ENCODE data around the gene CELSR1.
"Not testable (repeated sequence)": the region's sequence is repeated elsewhere in the genome, so short reads cannot be mapped to it uniquely, and the experiment has no call there.

CELSR1 gene

DNA sequence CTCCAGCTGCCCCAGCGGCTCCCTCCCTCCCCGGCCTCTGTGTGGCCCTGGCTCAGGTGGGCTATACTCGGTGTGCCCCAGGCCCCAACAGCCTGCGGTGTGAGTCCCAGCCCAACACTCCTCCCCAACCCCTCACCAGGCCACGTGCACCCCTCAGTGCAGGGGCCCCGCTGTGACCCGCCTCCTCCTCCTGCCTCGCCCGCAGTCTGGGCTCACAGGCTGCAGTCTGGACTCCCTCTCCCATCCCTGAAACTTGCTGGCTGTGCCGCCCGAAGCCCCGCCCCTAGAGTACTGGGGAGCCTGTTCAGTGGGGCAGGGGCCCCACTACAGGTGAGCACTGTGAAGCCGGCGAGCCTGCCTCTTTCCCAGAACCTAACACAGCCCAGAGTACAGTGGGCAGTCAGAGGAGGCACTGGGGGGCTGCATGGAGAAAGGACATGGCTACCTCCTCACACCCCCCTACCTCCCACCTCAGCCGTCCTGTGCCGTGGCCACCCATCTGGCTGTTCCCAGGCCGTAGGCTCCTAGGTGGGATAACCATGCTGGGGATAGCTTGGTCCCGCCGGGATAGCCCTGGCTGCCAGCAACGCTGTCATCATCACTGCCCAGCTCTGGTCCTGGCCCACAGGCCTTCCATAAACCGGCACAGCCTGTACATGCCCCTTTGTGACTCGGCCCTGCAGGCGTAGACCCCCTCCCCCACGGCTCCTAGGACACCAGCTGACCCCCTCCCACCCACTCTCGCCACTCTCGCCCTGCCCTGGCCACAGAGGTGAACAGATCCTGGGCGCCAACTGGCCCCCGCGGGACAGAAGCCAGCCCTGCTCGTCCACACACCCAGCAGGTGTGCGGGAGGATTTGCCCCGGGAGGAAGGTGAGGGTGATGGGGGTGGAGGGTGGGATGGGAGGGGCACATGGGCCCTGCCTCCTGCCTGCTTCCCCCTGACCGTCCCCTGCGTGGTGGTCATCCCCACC lies 29.7 kb downstream of the CELSR1 start:
- Mint-ChIP-seq H3K36me3 (ENCODE audit: low read depth) (no peaks in the 10 kb centered on the region), H3K4me3 (no peak overlapping the region), H3K27me3 (ENCODE audit: low read depth) (peaks cover 5% of the 10 kb centered on the region), H3K4me1 (ENCODE audit: low read depth) (no peaks in the 10 kb centered on the region), H3K27ac (no peak overlapping the region), H3K9me3 (no peaks in the 10 kb centered on the region)

DNA sequence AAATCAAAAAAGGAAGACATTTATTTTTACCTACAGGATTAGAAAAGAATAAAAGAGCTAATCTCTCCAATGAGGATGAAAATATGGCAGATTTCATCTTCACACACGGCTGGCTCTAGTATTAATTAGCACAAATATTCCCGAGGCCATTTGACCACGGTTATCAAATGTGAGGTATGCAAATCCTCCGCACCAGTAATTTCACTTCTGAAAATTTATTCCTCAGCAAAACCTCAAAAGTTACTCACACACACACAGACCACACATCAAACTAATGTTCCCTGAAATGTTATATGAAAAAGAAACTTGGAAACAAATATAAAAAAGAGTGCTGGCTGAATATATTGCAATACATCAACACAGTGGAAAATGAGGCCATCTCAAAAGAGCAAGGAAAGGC lies 32.8 kb downstream of the CELSR1 start:
- Mint-ChIP-seq H3K27ac (no peak overlapping the region), H3K4me1 (ENCODE audit: low read depth) (no peaks in the 10 kb centered on the region), H3K9me3 (no peaks in the 10 kb centered on the region), H3K36me3 (ENCODE audit: low read depth) (no peaks in the 10 kb centered on the region), H3K4me3 (no peak overlapping the region), H3K27me3 (ENCODE audit: low read depth) (peaks cover 24% of the 10 kb centered on the region)

DNA sequence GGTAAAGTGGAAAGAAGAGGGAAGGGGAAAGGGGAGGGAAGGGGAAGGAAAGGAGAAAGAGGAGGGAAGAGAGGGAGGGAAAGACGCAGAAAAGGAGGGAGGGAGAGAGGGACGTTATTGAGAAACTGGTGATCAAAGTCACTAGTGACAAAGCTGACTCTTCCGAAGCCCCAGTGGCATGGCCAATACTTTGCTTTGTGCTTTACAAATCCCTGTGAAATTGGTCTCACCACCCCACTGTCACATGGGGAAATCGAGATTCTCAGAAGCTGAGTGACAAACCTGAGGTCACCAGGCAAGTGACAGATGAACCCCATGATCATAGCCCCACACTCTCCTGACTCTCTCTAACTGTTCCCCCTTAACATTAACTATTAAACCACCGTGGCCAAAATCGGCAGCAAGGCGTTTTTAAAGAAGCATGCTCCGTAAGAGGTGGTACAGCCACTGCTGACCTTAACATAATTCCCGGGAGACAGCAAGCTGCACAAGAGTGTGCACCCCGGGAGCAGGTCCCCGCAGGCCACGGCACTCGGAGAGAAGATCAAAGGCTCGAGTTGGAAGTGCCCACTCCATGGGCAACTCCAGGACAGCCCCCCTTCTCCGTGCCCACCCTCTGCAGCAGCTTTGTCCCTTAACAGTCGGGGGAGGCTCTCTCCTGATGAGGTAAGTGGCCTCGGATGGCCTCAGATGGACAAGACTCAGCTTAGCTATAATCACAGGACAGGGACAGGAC lies 34.8 kb downstream of the CELSR1 start:
- Mint-ChIP-seq H3K27me3 (ENCODE audit: low read depth) (peaks cover 34% of the 10 kb centered on the region), H3K4me3 (no peak overlapping the region), H3K36me3 (ENCODE audit: low read depth) (no peaks in the 10 kb centered on the region), H3K9me3 (no peaks in the 10 kb centered on the region), H3K27ac (no peak overlapping the region), H3K4me1 (ENCODE audit: low read depth) (peaks cover 3% of the 10 kb centered on the region)

DNA sequence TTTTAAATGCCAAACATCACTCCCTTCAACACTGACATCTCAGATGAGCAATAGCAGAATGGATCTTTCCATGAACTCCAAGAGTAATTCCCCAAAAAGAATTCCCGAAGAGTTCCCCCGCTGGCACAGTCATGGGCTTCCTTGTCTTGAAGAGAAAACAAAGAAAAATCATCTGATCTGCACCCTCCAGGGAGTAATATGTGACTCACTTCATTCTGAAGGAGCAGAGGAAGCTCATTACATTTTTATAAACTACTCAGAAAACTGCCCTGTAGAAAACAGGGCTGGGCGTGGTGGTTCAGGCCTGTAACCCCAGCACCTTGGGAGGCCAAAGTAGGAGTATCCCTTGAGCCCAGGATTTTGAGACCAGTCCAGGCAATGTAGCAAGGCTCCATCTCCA lies 35.7 kb downstream of the CELSR1 start:
- Mint-ChIP-seq H3K4me1 (ENCODE audit: low read depth) (peaks cover 3% of the 10 kb centered on the region), H3K27ac (no peak overlapping the region), H3K36me3 (ENCODE audit: low read depth) (no peaks in the 10 kb centered on the region), H3K9me3 (no peaks in the 10 kb centered on the region), H3K27me3 (ENCODE audit: low read depth) (peaks cover 39% of the 10 kb centered on the region), H3K4me3 (no peak overlapping the region)

DNA sequence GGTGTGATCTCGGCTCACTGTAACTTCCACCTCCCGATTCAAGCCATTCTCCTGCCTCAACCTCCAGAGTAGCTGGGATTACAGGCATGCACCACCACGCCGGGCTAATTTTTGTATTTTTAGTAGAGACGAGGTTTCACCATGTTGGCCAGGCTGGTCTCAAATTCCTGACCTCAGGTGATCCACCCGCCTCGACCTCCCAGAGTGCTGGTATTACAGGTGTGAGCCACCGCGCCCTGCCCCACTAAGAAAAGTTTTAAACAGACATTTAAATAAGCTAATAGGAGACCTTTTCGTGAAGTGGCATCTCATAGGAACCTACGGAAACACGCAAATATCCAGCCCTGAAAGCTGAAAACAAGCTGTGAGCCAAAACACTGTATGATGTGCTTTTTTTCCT lies 36.2 kb downstream of the CELSR1 start:
- H3K9me3 Mint-ChIP-seq; H3K27ac Mint-ChIP-seq; H3K36me3 Mint-ChIP-seq (ENCODE audit: low read depth); H3K4me1 Mint-ChIP-seq (ENCODE audit: low read depth); H3K4me3 Mint-ChIP-seq: not testable (repeated sequence)
- H3K27me3 Mint-ChIP-seq (ENCODE audit: low read depth): peaks cover 39% of the 10 kb centered on the region

DNA sequence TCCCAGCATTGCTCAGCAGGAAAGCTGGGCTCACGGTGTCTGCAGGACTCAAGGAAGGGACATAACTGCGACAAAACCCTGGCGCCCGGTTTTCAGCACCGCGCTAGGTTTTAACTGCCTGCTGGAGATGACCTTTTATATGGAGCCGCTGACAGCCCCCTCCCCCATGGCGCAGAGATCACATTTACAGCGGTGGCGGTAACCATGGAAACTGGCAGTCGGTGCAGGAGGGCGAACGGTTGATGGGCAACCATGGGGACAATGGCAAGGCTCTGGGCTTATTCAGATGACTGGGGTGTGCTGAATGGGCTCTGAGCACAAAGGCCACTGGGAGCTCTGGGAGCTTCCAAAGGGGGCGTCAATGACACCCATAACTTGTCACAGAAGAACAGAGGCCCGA lies 37.2 kb downstream of the CELSR1 start:
- H3K9me3 Mint-ChIP-seq: no peaks in the 10 kb centered on the region
- H3K4me3 Mint-ChIP-seq: no peak overlapping the region
- peaks cover 3% of the 10 kb centered on the region for H3K4me1 Mint-ChIP-seq (ENCODE audit: low read depth)
- no peak overlapping the region for H3K27ac Mint-ChIP-seq
- no peaks in the 10 kb centered on the region for H3K36me3 Mint-ChIP-seq (ENCODE audit: low read depth)
- H3K27me3 Mint-ChIP-seq (ENCODE audit: low read depth): peaks cover 39% of the 10 kb centered on the region

DNA sequence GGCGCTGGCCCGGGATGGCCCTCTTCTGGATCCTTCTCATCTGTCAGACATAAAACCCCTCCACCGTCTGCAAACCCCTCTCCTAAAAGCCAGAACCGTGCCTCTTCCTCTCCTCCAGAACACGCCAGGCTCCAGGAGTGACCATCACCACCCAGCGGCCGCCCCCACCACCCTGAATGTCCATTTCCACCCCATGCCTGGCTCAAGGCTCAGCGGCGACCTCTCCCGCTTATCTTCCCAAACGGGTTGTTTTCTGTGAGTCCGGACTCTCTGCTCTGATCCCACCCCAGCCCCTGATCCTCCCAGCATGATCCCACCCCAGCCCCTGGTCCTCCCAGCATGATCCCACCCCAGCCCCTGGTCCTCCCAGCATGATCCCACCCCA lies 37.6 kb downstream of the CELSR1 start:
- Mint-ChIP-seq H3K4me1 (ENCODE audit: low read depth) (peaks cover 3% of the 10 kb centered on the region), H3K36me3 (ENCODE audit: low read depth) (no peaks in the 10 kb centered on the region), H3K9me3 (no peaks in the 10 kb centered on the region), H3K27me3 (ENCODE audit: low read depth) (peaks cover 39% of the 10 kb centered on the region), H3K27ac (no peak overlapping the region), H3K4me3 (no peak overlapping the region)

DNA sequence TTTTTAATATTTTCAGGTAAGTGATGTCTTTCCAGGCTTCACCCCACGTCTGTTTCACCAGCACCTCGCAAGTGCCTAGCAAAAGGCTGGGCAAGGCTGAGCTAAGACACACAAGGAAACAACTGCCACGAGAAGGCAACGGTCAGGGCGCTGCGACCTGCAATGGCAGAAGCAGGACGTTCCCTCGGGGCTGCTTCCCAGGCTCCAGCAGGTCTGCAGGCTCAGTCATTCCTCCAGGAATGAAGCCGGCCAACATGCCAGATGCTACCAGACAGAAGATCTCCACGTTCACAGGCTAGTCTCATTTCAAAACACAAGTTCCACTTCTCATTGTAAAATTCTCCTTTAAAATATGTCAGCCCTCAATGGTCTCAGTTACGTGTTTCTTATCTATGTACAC lies 45.5 kb downstream of the CELSR1 start:
- H3K36me3 Mint-ChIP-seq (ENCODE audit: low read depth): no peaks in the 10 kb centered on the region
- no peak overlapping the region for H3K27ac Mint-ChIP-seq
- no peak overlapping the region for H3K4me3 Mint-ChIP-seq
- no peaks in the 10 kb centered on the region for H3K4me1 Mint-ChIP-seq (ENCODE audit: low read depth)
- H3K27me3 Mint-ChIP-seq (ENCODE audit: low read depth): no peaks in the 10 kb centered on the region
- no peaks in the 10 kb centered on the region for H3K9me3 Mint-ChIP-seq

DNA sequence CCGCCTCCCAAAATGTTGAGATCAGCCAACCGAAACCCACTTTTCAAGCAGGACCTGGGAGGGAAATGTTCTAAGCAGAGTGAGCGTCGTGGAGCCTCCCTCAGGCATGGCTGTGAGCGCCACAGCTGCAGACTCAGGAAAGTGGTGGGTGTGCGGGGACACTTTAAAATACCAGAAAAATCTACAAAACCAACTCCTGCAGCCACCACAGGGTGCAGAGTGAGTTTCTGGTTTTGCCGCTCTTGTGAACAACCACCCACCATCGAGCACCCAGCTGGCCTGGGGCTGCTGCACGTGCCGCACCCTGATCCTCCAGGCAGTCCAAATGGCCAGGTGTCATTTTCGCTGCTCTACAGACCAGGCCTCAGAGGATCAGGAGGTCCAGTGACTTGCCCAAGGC lies 46.9 kb downstream of the CELSR1 start:
- H3K4me3 Mint-ChIP-seq: no peak overlapping the region
- H3K27me3 Mint-ChIP-seq (ENCODE audit: low read depth): no peaks in the 10 kb centered on the region
- no peak overlapping the region for H3K27ac Mint-ChIP-seq
- H3K4me1 Mint-ChIP-seq (ENCODE audit: low read depth): no peaks in the 10 kb centered on the region
- no peaks in the 10 kb centered on the region for H3K36me3 Mint-ChIP-seq (ENCODE audit: low read depth)
- no peaks in the 10 kb centered on the region for H3K9me3 Mint-ChIP-seq

DNA sequence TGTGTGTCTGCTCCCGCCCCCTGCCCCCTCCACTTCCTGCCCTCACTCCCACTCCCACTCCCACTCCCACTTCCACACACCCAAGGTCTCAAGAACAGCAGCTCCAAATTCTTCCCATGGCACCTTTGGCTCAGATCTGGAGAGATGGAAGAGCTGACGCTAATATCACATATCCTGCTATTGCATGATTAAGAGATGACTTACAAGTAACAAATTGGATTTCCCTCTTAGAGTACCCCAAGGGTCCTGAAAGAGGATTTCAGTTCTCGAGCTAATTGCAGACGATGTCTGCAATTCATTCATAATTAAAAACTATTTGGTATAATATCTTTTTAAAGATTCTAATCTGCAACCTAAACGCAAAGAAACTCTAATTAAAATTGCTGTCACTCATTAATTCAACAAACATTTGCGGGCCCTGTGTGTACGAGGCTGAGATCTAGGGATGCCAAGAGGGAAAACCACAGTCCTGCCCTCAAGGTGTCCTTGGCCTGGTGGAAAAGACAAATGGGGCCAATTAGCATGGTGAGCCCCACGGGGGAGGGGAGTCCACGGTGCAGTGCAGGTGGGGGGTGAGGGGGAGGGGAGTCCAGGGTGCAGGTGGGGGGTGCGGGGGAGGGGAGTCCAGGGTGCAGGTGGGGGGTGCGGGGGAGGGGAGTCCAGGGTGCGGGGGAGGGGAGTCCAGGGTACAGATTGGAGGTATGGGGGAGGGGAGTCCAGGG lies 50.3 kb downstream of the CELSR1 start:
- Mint-ChIP-seq H3K9me3 (no peaks in the 10 kb centered on the region), H3K4me1 (ENCODE audit: low read depth) (no peaks in the 10 kb centered on the region), H3K36me3 (ENCODE audit: low read depth) (no peaks in the 10 kb centered on the region), H3K4me3 (no peak overlapping the region), H3K27me3 (ENCODE audit: low read depth) (no peaks in the 10 kb centered on the region), H3K27ac (no peak overlapping the region)

DNA sequence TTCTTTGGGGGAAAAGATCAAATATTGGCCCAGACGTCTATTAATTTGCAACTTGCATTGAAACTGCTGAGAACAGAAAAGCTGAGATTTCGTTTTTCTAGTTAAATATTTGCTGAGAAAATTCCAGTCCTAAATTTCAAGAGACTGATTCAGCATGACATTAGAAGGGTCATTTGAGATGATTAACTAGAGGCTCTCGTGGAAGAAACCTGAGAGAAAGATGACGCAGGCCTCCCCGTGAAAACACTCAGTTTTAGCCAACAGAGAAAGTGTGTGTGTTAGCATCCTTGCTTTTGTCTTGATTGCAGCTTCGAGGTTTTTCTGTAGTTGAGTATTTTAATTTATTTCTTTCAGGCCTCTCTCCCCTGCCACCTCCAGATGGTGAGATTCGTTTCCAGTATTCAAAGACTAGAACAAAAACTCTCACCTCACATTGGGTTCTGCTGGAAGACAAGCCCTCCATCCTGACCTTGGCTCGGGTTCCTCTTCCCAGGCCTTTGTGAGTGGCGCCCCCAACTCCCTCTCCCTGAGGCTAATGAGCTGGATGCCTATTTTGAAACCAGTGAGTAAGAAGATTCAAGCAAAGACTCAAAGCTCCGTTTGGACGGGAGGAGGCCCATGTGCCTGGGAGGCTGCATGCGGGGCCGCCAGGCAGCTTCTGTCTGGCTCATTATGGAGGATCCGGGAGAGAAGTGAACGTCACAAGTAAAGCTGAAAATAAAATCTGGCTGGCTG lies 52.4 kb downstream of the CELSR1 start:
- Mint-ChIP-seq H3K27ac (no peak overlapping the region), H3K36me3 (ENCODE audit: low read depth) (no peaks in the 10 kb centered on the region), H3K4me1 (ENCODE audit: low read depth) (no peaks in the 10 kb centered on the region), H3K9me3 (no peaks in the 10 kb centered on the region), H3K4me3 (no peak overlapping the region), H3K27me3 (ENCODE audit: low read depth) (no peaks in the 10 kb centered on the region)

DNA sequence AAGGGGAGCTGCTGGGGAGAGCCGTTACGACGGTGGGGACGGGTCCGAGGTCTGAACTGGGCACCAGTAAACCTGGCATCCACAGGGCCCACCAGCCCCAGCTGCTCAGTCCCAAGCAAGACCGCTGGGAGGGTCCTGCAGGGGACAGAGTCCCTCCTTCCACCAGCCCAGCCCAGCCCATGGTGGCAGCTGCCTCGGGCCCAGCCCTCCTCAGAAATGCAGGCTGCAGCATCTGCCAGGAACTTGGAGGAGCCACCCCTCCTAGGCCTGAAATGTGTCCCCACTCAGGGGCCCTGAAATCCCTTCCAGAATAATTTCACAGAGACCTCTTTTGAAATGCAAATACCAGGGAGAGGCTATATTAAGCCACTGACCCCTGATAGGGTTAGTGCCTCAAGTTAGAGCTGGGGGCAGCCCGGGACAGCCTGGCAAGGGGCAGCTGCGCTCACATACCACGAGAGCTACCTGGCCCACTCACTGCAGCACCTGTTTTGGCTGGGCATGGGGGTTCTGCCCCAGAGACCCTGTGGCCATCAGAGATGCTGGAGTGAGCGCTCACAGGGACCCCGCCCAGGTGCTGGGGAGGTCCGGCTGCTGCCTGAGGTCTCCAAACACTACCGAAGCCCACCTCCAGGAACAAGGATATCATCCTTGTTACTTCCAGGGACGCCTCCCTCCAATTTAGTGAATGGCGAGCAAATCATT lies 53.1 kb downstream of the CELSR1 start:
- H3K27ac Mint-ChIP-seq: no peak overlapping the region
- H3K27me3 Mint-ChIP-seq (ENCODE audit: low read depth): no peaks in the 10 kb centered on the region
- no peaks in the 10 kb centered on the region for H3K36me3 Mint-ChIP-seq (ENCODE audit: low read depth)
- no peak overlapping the region for H3K4me3 Mint-ChIP-seq
- no peaks in the 10 kb centered on the region for H3K4me1 Mint-ChIP-seq (ENCODE audit: low read depth)
- H3K9me3 Mint-ChIP-seq: no peaks in the 10 kb centered on the region

DNA sequence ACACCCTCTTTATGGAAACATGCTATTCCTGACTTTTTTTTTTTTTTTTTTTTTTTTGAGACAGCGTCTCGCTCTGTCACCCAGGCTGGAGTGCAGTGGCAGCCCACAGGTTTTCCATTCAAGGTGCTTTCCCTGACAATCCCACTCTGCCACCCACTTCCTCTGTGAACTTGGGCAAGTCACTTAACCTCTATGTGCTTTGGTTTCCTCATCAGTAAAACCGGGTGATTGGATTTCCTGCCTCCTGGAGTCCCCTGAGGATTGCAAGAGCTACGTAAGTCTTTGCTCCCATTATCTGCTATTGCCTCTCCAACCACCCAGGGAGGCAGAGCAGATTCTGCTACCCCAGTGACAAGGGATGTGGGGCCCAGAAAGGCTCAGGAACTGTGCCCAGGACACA lies 54.1 kb downstream of the CELSR1 start:
- Mint-ChIP-seq H3K27ac (no peak overlapping the region), H3K4me1 (ENCODE audit: low read depth) (no peaks in the 10 kb centered on the region), H3K36me3 (ENCODE audit: low read depth) (no peaks in the 10 kb centered on the region), H3K9me3 (no peaks in the 10 kb centered on the region), H3K27me3 (ENCODE audit: low read depth) (no peaks in the 10 kb centered on the region), H3K4me3 (no peak overlapping the region)

Measured in T-helper 1 cell treated with Interleukin-12 subunit alpha and Interleukin-12 subunit beta and Interleukin-4 antibody, amounts not matched to agents 30 μg/mL and 1 μg/mL, for 36 hours (primary cell).